Uterus (tissue), 2 donors: ENCODE measurements around the gene ATXN2.
"Not testable (repeated sequence)": the region's sequence is repeated elsewhere in the genome, so short reads cannot be mapped to it uniquely, and the experiment has no call there.

ENCODE experiments used
- CTCF ChIP-seq, 4 experiments: fragments of 200-600 bp in 2 of 4; fragments of 450-650 bp in 2 of 4; sonication (generic) in 2 of 4; IDR thresholded peaks; one replicate each; pipeline ENCODE4 v1.5.1; 2016 to 2019; ENCODE audit warnings: antibody characterized with exemption in 4 of 4, mild to moderate bottlenecking in 2 of 4, moderate library complexity in 1 of 4
- POLR2A ChIP-seq, 2 donors: fragments of 450-650 bp; IDR thresholded peaks; one replicate each; pipeline ENCODE4 v1.6.1; 2016; ENCODE audit warnings: antibody characterized with exemption in 2 of 2, mild to moderate bottlenecking in 1 of 2, moderate library complexity in 1 of 2

- not testable (repeated sequence) for TF ChIP-seq CTCF, POLR2A (IDR thresholded peaks at IDR 0.05)
These were observed 15.6 kb downstream of the ATXN2 start for GRCh38 chr12:111583506-111583905.
